ENCODE measurements around the gene SYNC.

DNA sequence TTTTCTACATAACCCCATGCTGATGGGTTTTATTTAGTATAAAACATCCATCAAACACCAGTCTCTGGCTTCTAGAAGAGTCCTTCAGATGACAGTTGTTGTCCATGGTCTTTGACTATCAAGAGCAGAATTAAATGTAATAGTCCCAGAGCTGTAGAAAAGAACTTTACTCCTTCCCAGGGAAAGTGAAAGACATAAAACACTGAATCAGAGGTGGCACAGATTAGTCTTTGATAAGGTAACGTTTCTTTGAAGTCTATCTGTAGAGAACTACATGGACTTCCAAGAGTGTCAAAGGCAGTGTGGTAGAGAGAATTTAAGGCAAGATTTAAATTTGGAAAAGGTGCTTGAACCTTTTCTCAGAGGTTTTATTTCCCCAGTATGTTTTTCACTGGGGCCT, 21.9 kb downstream of the SYNC start:
- no peak for TF ChIP-seq EZH2phosphoT487 (IDR thresholded peaks at IDR 0.05; ENCODE audit: insufficient read depth, low read depth)
- TF ChIP-seq EZH2 (IDR thresholded peaks at IDR 0.05; ENCODE audit: insufficient read depth, poor library complexity, severe bottlenecking): no peak
